ENCODE measurements around the gene ALG6.

The ALG6 gene

GRCh38 chr1:63461661-63462230, 94.3 kb downstream of the ALG6 start:
- Histone ChIP-seq H3K4me2 (ENCODE audit: low read length, poor library complexity, severe bottlenecking) (no peak overlapping the region), H3K14ac (ENCODE audit: low read length in 2 of 2) (no peak overlapping the region), H3K9ac (ENCODE audit: low read length) (no peak overlapping the region), H3K27me3 (ENCODE audit: control insufficient read depth in 1 of 2, insufficient read depth in 1 of 2, low read length in 2 of 2) (no peaks in the 10 kb centered on the region), H3K36me3 (ENCODE audit: control insufficient read depth in 1 of 2, insufficient read depth in 2 of 2, low read depth in 1 of 2, low read length in 2 of 2) (peaks cover 0 to 7% of the 10 kb centered on the region in 2 experiments), H3K4ac (ENCODE audit: low read depth in 1 of 2, low read length in 2 of 2) (no peak overlapping the region), H2BK12ac (ENCODE audit: low read length in 2 of 2) (no peak overlapping the region), H2BK120ac (ENCODE audit: low read depth, low read length) (no peak overlapping the region), H3K4me1 (ENCODE audit: control insufficient read depth, insufficient read depth, low read depth, low read length) (no peaks in the 10 kb centered on the region), H3K79me1 (replicated peaks; ENCODE audit: low read length, poor library complexity, severe bottlenecking) (no peaks in the 10 kb centered on the region), H3K18ac (ENCODE audit: low read depth in 1 of 2, low read length in 2 of 2) (no peak overlapping the region), H2BK5ac (ENCODE audit: low read depth, low read length, poor library complexity, severe bottlenecking) (no peak overlapping the region), H3K4me3 (ENCODE audit: insufficient read depth in 1 of 2, low read depth in 1 of 2, low read length in 2 of 2) (peak overlapping the region in 1 of 2 experiments; percentile 19), H3K27ac (ENCODE audit: low read length, poor library complexity, severe bottlenecking) (no peak overlapping the region), H4K8ac (ENCODE audit: low read length) (no peak overlapping the region), H2AFZ (ENCODE audit: low read depth, low read length) (no peak overlapping the region), H2AK5ac (ENCODE audit: low read length, severe bottlenecking) (no peak overlapping the region), H2BK15ac (ENCODE audit: low read depth, poor library complexity, severe bottlenecking) (no peak overlapping the region), H3K23ac (ENCODE audit: low read length in 2 of 2) (no peak overlapping the region), H4K91ac (ENCODE audit: low read length) (no peak overlapping the region), H3K9me3 (ENCODE audit: control insufficient read depth, low read length) (peaks cover 14% of the 10 kb centered on the region)
- 100% methylated on average over 1 of the region's 1 CpG for WGBS
- DNase-seq = no peak

- no peak overlapping the region for H4K91ac ChIP-seq (ENCODE audit: low read length)
These were observed 95.8 kb downstream of the ALG6 start for GRCh38 chr1:63463248-63463647.

DNA sequence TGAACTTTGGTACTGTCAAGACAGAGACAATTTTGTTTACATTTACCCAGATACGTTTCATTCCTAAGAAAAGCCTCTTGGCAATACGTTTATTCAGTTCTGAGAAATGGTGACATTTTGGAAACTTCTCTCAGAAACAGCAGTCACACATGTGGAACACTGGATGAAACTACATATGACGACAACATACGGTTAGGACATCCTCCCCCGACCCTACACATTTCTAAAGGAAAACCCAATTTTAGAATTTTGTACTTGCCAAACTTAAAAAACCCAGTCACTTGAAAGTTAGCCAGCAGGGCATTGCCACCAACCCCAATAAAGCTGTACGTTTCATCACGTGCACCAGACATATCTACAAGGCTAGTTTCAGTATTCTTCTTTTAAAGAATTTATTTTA, 98.8 kb downstream of the ALG6 start:
- H3K23ac ChIP-seq (ENCODE audit: low read length in 2 of 2) = no peak overlapping the region
- no peak overlapping the region for H3K4me2 ChIP-seq (ENCODE audit: low read length, poor library complexity, severe bottlenecking)
- H3K4ac ChIP-seq (ENCODE audit: low read depth in 1 of 2, low read length in 2 of 2) = no peak overlapping the region
- H4K8ac ChIP-seq (ENCODE audit: low read length) = no peak overlapping the region
- H3K14ac ChIP-seq (ENCODE audit: low read length in 2 of 2) = no peak overlapping the region
- no peak overlapping the region for H2BK15ac ChIP-seq (ENCODE audit: low read depth, poor library complexity, severe bottlenecking)
- no peak for DNase-seq
- no peak overlapping the region for H3K18ac ChIP-seq (ENCODE audit: low read depth in 1 of 2, low read length in 2 of 2)
- no peaks in the 10 kb centered on the region for H3K79me1 ChIP-seq (replicated peaks; ENCODE audit: low read length, poor library complexity, severe bottlenecking)
- H2AK5ac ChIP-seq (ENCODE audit: low read length, severe bottlenecking) = no peak overlapping the region
- no peak overlapping the region for H3K4me3 ChIP-seq (ENCODE audit: insufficient read depth in 1 of 2, low read depth in 1 of 2, low read length in 2 of 2)
- H3K27me3 ChIP-seq (ENCODE audit: control insufficient read depth in 1 of 2, insufficient read depth in 1 of 2, low read length in 2 of 2) = no peaks in the 10 kb centered on the region
- H2AFZ ChIP-seq (ENCODE audit: low read depth, low read length) = no peak overlapping the region
- WGBS = 94% methylated on average over 7 of the region's 7 CpGs
- H2BK5ac ChIP-seq (ENCODE audit: low read depth, low read length, poor library complexity, severe bottlenecking) = no peak overlapping the region
- H4K91ac ChIP-seq (ENCODE audit: low read length) = no peak overlapping the region
- no peak overlapping the region for H2BK120ac ChIP-seq (ENCODE audit: low read depth, low read length)
- peaks cover 0 to 7% of the 10 kb centered on the region in 2 experiments for H3K36me3 ChIP-seq (ENCODE audit: control insufficient read depth in 1 of 2, insufficient read depth in 2 of 2, low read depth in 1 of 2, low read length in 2 of 2)
- no peak overlapping the region for H2BK12ac ChIP-seq (ENCODE audit: low read length in 2 of 2)
- no peak overlapping the region for H3K27ac ChIP-seq (ENCODE audit: low read length, poor library complexity, severe bottlenecking)
- peaks cover 14% of the 10 kb centered on the region for H3K9me3 ChIP-seq (ENCODE audit: control insufficient read depth, low read length)
- H3K4me1 ChIP-seq (ENCODE audit: control insufficient read depth, insufficient read depth, low read depth, low read length) = no peaks in the 10 kb centered on the region
- no peak overlapping the region for H3K9ac ChIP-seq (ENCODE audit: low read length)

More at GRCh38 chr1:63463248-63463647, 95.8 kb downstream of the ALG6 start:
- H3K18ac ChIP-seq (ENCODE audit: low read depth in 1 of 2, low read length in 2 of 2) = no peak overlapping the region
- no peak overlapping the region for H2AFZ ChIP-seq (ENCODE audit: low read depth, low read length)
- H3K9me3 ChIP-seq (ENCODE audit: control insufficient read depth, low read length) = peaks cover 14% of the 10 kb centered on the region
- no peak overlapping the region for H2AK5ac ChIP-seq (ENCODE audit: low read length, severe bottlenecking)
- no peak overlapping the region for H3K4me3 ChIP-seq (ENCODE audit: insufficient read depth in 1 of 2, low read depth in 1 of 2, low read length in 2 of 2)
- no peak overlapping the region for H3K4me2 ChIP-seq (ENCODE audit: low read length, poor library complexity, severe bottlenecking)
- no peak for DNase-seq
- H2BK120ac ChIP-seq (ENCODE audit: low read depth, low read length) = no peak overlapping the region
- H3K4ac ChIP-seq (ENCODE audit: low read depth in 1 of 2, low read length in 2 of 2) = no peak overlapping the region
- H3K9ac ChIP-seq (ENCODE audit: low read length) = no peak overlapping the region
- no peak overlapping the region for H2BK12ac ChIP-seq (ENCODE audit: low read length in 2 of 2)
- H2BK5ac ChIP-seq (ENCODE audit: low read depth, low read length, poor library complexity, severe bottlenecking) = no peak overlapping the region
- H2BK15ac ChIP-seq (ENCODE audit: low read depth, poor library complexity, severe bottlenecking) = no peak overlapping the region
- no peaks in the 10 kb centered on the region for H3K4me1 ChIP-seq (ENCODE audit: control insufficient read depth, insufficient read depth, low read depth, low read length)
- no peak overlapping the region for H3K23ac ChIP-seq (ENCODE audit: low read length in 2 of 2)
- H3K36me3 ChIP-seq (ENCODE audit: control insufficient read depth in 1 of 2, insufficient read depth in 2 of 2, low read depth in 1 of 2, low read length in 2 of 2) = peaks cover 0 to 7% of the 10 kb centered on the region in 2 experiments
- no peaks in the 10 kb centered on the region for H3K79me1 ChIP-seq (replicated peaks; ENCODE audit: low read length, poor library complexity, severe bottlenecking)
- WGBS = 83% methylated on average over 3 of the region's 3 CpGs
- no peak overlapping the region for H4K8ac ChIP-seq (ENCODE audit: low read length)
- no peaks in the 10 kb centered on the region for H3K27me3 ChIP-seq (ENCODE audit: control insufficient read depth in 1 of 2, insufficient read depth in 1 of 2, low read length in 2 of 2)
- no peak overlapping the region for H3K27ac ChIP-seq (ENCODE audit: low read length, poor library complexity, severe bottlenecking)
- H3K14ac ChIP-seq (ENCODE audit: low read length in 2 of 2) = no peak overlapping the region

DNA sequence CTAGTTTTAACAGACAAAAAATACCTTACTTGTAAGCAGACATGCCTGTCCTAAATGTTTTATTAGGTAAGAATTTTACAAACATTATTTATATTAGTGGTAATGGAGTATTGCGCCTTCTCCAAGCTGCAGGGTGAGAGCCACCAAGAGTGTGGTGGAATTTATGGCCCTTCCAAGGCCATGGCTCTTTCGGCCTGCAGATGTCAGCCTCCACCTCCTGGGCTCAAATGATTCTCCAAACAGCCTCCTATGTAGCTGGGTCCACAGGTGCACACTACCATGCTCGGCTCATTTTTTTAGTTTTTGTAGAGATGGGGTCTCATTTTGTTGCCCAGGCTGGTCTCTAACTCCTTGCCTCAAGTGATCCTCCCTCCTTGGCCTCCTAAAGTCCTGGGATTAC, 99.3 kb downstream of the ALG6 start:
- no peak overlapping the region for H3K14ac ChIP-seq (ENCODE audit: low read length in 2 of 2)
- H2BK12ac ChIP-seq (ENCODE audit: low read length in 2 of 2) = no peak overlapping the region
- no peak overlapping the region for H3K27ac ChIP-seq (ENCODE audit: low read length, poor library complexity, severe bottlenecking)
- no peak overlapping the region for H2BK120ac ChIP-seq (ENCODE audit: low read depth, low read length)
- H3K4me3 ChIP-seq (ENCODE audit: insufficient read depth in 1 of 2, low read depth in 1 of 2, low read length in 2 of 2) = no peak overlapping the region
- H4K8ac ChIP-seq (ENCODE audit: low read length) = no peak overlapping the region
- no peak overlapping the region for H2AK5ac ChIP-seq (ENCODE audit: low read length, severe bottlenecking)
- DNase-seq = no peak
- H2AFZ ChIP-seq (ENCODE audit: low read depth, low read length) = no peak overlapping the region
- H3K27me3 ChIP-seq (ENCODE audit: control insufficient read depth in 1 of 2, insufficient read depth in 1 of 2, low read length in 2 of 2) = no peaks in the 10 kb centered on the region
- 95% methylated on average over 3 of the region's 3 CpGs for WGBS
- H3K4me1 ChIP-seq (ENCODE audit: control insufficient read depth, insufficient read depth, low read depth, low read length) = no peaks in the 10 kb centered on the region
- no peak overlapping the region for H3K18ac ChIP-seq (ENCODE audit: low read depth in 1 of 2, low read length in 2 of 2)
- no peak overlapping the region for H3K23ac ChIP-seq (ENCODE audit: low read length in 2 of 2)
- H4K91ac ChIP-seq (ENCODE audit: low read length) = no peak overlapping the region
- peaks cover 8% of the 10 kb centered on the region for H3K9me3 ChIP-seq (ENCODE audit: control insufficient read depth, low read length)
- no peak overlapping the region for H3K9ac ChIP-seq (ENCODE audit: low read length)
- H3K79me1 ChIP-seq (replicated peaks; ENCODE audit: low read length, poor library complexity, severe bottlenecking) = no peaks in the 10 kb centered on the region
- peaks cover 0 to 3% of the 10 kb centered on the region in 2 experiments for H3K36me3 ChIP-seq (ENCODE audit: control insufficient read depth in 1 of 2, insufficient read depth in 2 of 2, low read depth in 1 of 2, low read length in 2 of 2)
- no peak overlapping the region for H3K4me2 ChIP-seq (ENCODE audit: low read length, poor library complexity, severe bottlenecking)
- no peak overlapping the region for H2BK5ac ChIP-seq (ENCODE audit: low read depth, low read length, poor library complexity, severe bottlenecking)
- no peak overlapping the region for H2BK15ac ChIP-seq (ENCODE audit: low read depth, poor library complexity, severe bottlenecking)
- no peak overlapping the region for H3K4ac ChIP-seq (ENCODE audit: low read depth in 1 of 2, low read length in 2 of 2)

Data from mesenchymal stem cell (in vitro differentiated cells and primary cell).